ENCODE data around the gene STIM2.

STIM2 gene

GRCh38 chr4:27042411-27042810, 181.8 kb downstream of the STIM2 start:
- Histone ChIP-seq H3K36me3 (ENCODE audit: insufficient read depth, low read length) (no peaks in the 10 kb centered on the region), H3K9ac (ENCODE audit: low read depth, low read length) (no peak overlapping the region), H3K27ac (ENCODE audit: low read depth, low read length) (no peak overlapping the region), H3K4me1 (ENCODE audit: insufficient read depth, low read length) (no peaks in the 10 kb centered on the region), H3K27me3 (ENCODE audit: insufficient read depth, low read length) (no peaks in the 10 kb centered on the region), H3K4me3 (ENCODE audit: low read length) (no peak overlapping the region), H3K9me3 (ENCODE audit: insufficient read depth, low read depth, low read length) (no peaks in the 10 kb centered on the region)
- 95% methylated on average over 2 of the region's 2 CpGs for WGBS

- Histone ChIP-seq H3K4me1 (ENCODE audit: insufficient read depth, low read length) (no peaks in the 10 kb centered on the region), H3K27ac (ENCODE audit: low read depth, low read length) (no peak overlapping the region), H3K36me3 (ENCODE audit: insufficient read depth, low read length) (no peaks in the 10 kb centered on the region), H3K9ac (ENCODE audit: low read depth, low read length) (no peak overlapping the region), H3K27me3 (ENCODE audit: insufficient read depth, low read length) (no peaks in the 10 kb centered on the region), H3K4me3 (ENCODE audit: low read length) (no peak overlapping the region), H3K9me3 (ENCODE audit: insufficient read depth, low read depth, low read length) (no peaks in the 10 kb centered on the region)
- 84% methylated on average over 1 of the region's 1 CpG for WGBS
Observed at GRCh38 chr4:27043200-27043599, 182.6 kb downstream of the STIM2 start.

GRCh38 chr4:27046851-27047250, 186.2 kb downstream of the STIM2 start:
- no peak overlapping the region for H3K9ac ChIP-seq (ENCODE audit: low read depth, low read length)
- H3K4me3 ChIP-seq (ENCODE audit: low read length): no peak overlapping the region
- H3K4me1 ChIP-seq (ENCODE audit: insufficient read depth, low read length): peaks cover 3% of the 10 kb centered on the region
- no peak overlapping the region for H3K27ac ChIP-seq (ENCODE audit: low read depth, low read length)
- H3K9me3 ChIP-seq (ENCODE audit: insufficient read depth, low read depth, low read length): no peaks in the 10 kb centered on the region
- no peaks in the 10 kb centered on the region for H3K27me3 ChIP-seq (ENCODE audit: insufficient read depth, low read length)
- no peaks in the 10 kb centered on the region for H3K36me3 ChIP-seq (ENCODE audit: insufficient read depth, low read length)
- 80% methylated on average over 1 of the region's 1 CpG for WGBS

GRCh38 chr4:27048429-27049238, 188.0 kb downstream of the STIM2 start:
- no peaks in the 10 kb centered on the region for H3K36me3 ChIP-seq (ENCODE audit: insufficient read depth, low read length)
- H3K27ac ChIP-seq (ENCODE audit: low read depth, low read length): no peak overlapping the region
- H3K4me1 ChIP-seq (ENCODE audit: insufficient read depth, low read length): peaks cover 3% of the 10 kb centered on the region
- no peak overlapping the region for H3K9ac ChIP-seq (ENCODE audit: low read depth, low read length)
- no peak overlapping the region for H3K4me3 ChIP-seq (ENCODE audit: low read length)
- no peaks in the 10 kb centered on the region for H3K9me3 ChIP-seq (ENCODE audit: insufficient read depth, low read depth, low read length)
- WGBS: 67% methylated on average over 15 of the region's 19 CpGs
- no peaks in the 10 kb centered on the region for H3K27me3 ChIP-seq (ENCODE audit: insufficient read depth, low read length)

GRCh38 chr4:27049239-27049829, 188.7 kb downstream of the STIM2 start:
- Histone ChIP-seq H3K9ac (ENCODE audit: low read depth, low read length) (no peak overlapping the region), H3K9me3 (ENCODE audit: insufficient read depth, low read depth, low read length) (no peaks in the 10 kb centered on the region), H3K4me1 (ENCODE audit: insufficient read depth, low read length) (peaks cover 4% of the 10 kb centered on the region), H3K36me3 (ENCODE audit: insufficient read depth, low read length) (no peaks in the 10 kb centered on the region), H3K27me3 (ENCODE audit: insufficient read depth, low read length) (no peaks in the 10 kb centered on the region), H3K4me3 (ENCODE audit: low read length) (no peak overlapping the region), H3K27ac (ENCODE audit: low read depth, low read length) (no peak overlapping the region)
- WGBS: 90% methylated on average over 8 of the region's 8 CpGs

- 88% methylated on average over 3 of the region's 3 CpGs for WGBS
Observed at GRCh38 chr4:27050731-27051130, 190.1 kb downstream of the STIM2 start.

GRCh38 chr4:27055221-27055760, 194.7 kb downstream of the STIM2 start:
- Histone ChIP-seq H3K27ac (ENCODE audit: low read depth, low read length) (no peak overlapping the region), H3K36me3 (ENCODE audit: insufficient read depth, low read length) (no peaks in the 10 kb centered on the region), H3K27me3 (ENCODE audit: insufficient read depth, low read length) (no peaks in the 10 kb centered on the region), H3K9ac (ENCODE audit: low read depth, low read length) (no peak overlapping the region), H3K9me3 (ENCODE audit: insufficient read depth, low read depth, low read length) (no peaks in the 10 kb centered on the region), H3K4me3 (ENCODE audit: low read length) (no peak overlapping the region), H3K4me1 (ENCODE audit: insufficient read depth, low read length) (peaks cover 5% of the 10 kb centered on the region; the same call in 1 of the 2 replicates)
- WGBS: 92% methylated on average over 2 of the region's 3 CpGs

More at GRCh38 chr4:27050731-27051130, 190.1 kb downstream of the STIM2 start:
- Histone ChIP-seq H3K9me3 (ENCODE audit: insufficient read depth, low read depth, low read length) (no peaks in the 10 kb centered on the region), H3K9ac (ENCODE audit: low read depth, low read length) (no peak overlapping the region), H3K4me1 (ENCODE audit: insufficient read depth, low read length) (peaks cover 8% of the 10 kb centered on the region), H3K36me3 (ENCODE audit: insufficient read depth, low read length) (no peaks in the 10 kb centered on the region), H3K27ac (ENCODE audit: low read depth, low read length) (no peak overlapping the region), H3K4me3 (ENCODE audit: low read length) (no peak overlapping the region), H3K27me3 (ENCODE audit: insufficient read depth, low read length) (no peaks in the 10 kb centered on the region)

- H3K27me3 ChIP-seq (ENCODE audit: insufficient read depth, low read length): no peaks in the 10 kb centered on the region
- 95% methylated on average over 16 of the region's 16 CpGs for WGBS
- peaks cover 5% of the 10 kb centered on the region; the same call in 1 of the 2 replicates for H3K4me1 ChIP-seq (ENCODE audit: insufficient read depth, low read length)
- H3K27ac ChIP-seq (ENCODE audit: low read depth, low read length): no peak overlapping the region
- H3K4me3 ChIP-seq (ENCODE audit: low read length): no peak overlapping the region
- no peaks in the 10 kb centered on the region for H3K9me3 ChIP-seq (ENCODE audit: insufficient read depth, low read depth, low read length)
- H3K9ac ChIP-seq (ENCODE audit: low read depth, low read length): no peak overlapping the region
- H3K36me3 ChIP-seq (ENCODE audit: insufficient read depth, low read length): no peaks in the 10 kb centered on the region
Observed at GRCh38 chr4:27056281-27056680, 195.6 kb downstream of the STIM2 start.

GRCh38 chr4:27057053-27057452, 196.4 kb downstream of the STIM2 start:
- WGBS: 95% methylated on average over 10 of the region's 10 CpGs
- Histone ChIP-seq H3K27ac (ENCODE audit: low read depth, low read length) (no peak overlapping the region), H3K36me3 (ENCODE audit: insufficient read depth, low read length) (no peaks in the 10 kb centered on the region), H3K4me1 (ENCODE audit: insufficient read depth, low read length) (peaks cover 5% of the 10 kb centered on the region; the same call in 1 of the 2 replicates), H3K4me3 (ENCODE audit: low read length) (no peak overlapping the region), H3K9me3 (ENCODE audit: insufficient read depth, low read depth, low read length) (no peaks in the 10 kb centered on the region), H3K9ac (ENCODE audit: low read depth, low read length) (no peak overlapping the region), H3K27me3 (ENCODE audit: insufficient read depth, low read length) (no peaks in the 10 kb centered on the region)

- Histone ChIP-seq H3K9me3 (ENCODE audit: insufficient read depth, low read depth, low read length) (no peaks in the 10 kb centered on the region), H3K27me3 (ENCODE audit: insufficient read depth, low read length) (no peaks in the 10 kb centered on the region), H3K9ac (ENCODE audit: low read depth, low read length) (no peak overlapping the region), H3K36me3 (ENCODE audit: insufficient read depth, low read length) (no peaks in the 10 kb centered on the region), H3K4me1 (ENCODE audit: insufficient read depth, low read length) (peaks cover 9% of the 10 kb centered on the region; the same call in 1 of the 2 replicates), H3K4me3 (ENCODE audit: low read length) (no peak overlapping the region), H3K27ac (ENCODE audit: low read depth, low read length) (no peak overlapping the region)
- 91% methylated on average over 5 of the region's 6 CpGs for WGBS
Observed at GRCh38 chr4:27057662-27058061, 197.0 kb downstream of the STIM2 start.

GRCh38 chr4:27058819-27059406, 198.3 kb downstream of the STIM2 start:
- Histone ChIP-seq H3K9me3 (ENCODE audit: insufficient read depth, low read depth, low read length) (no peaks in the 10 kb centered on the region), H3K27me3 (ENCODE audit: insufficient read depth, low read length) (no peaks in the 10 kb centered on the region), H3K4me1 (ENCODE audit: insufficient read depth, low read length) (peaks cover 10% of the 10 kb centered on the region; the same call in 1 of the 2 replicates), H3K9ac (ENCODE audit: low read depth, low read length) (no peak overlapping the region), H3K27ac (ENCODE audit: low read depth, low read length) (no peak overlapping the region), H3K36me3 (ENCODE audit: insufficient read depth, low read length) (no peaks in the 10 kb centered on the region), H3K4me3 (ENCODE audit: low read length) (no peak overlapping the region)
- 85% methylated on average over 4 of the region's 5 CpGs for WGBS

Measured in HUES64 (cell line).